Tibial nerve (tissue), 4 donors: ENCODE measurements around the gene PTPRB.

ENCODE experiments used
- EP300 ChIP-seq, 2 donors: sonication (generic); formaldehyde crosslinking; IDR thresholded peaks; one replicate each; pipeline ENCODE4 v1.6.1; 2017; ENCODE audit warnings: antibody characterized with exemption in 2 of 2, mild to moderate bottlenecking in 1 of 2
- POLR2A ChIP-seq, 2 donors: fragments of 450-650 bp; IDR thresholded peaks; one replicate each; pipeline ENCODE4 v1.6.1; 2017; ENCODE audit warnings: antibody characterized with exemption in 2 of 2, mild to moderate bottlenecking in 2 of 2, moderate library complexity in 2 of 2
- TF ChIP-seq, protein P1 (sequence below), 5 experiments: fragments of 200-600 bp in 3 of 5; fragments of 450-650 bp in 2 of 5; sonication (generic) in 3 of 5; IDR thresholded peaks; one replicate each; pipeline ENCODE4 v1.5.1; 2016 to 2019; ENCODE audit warnings: antibody characterized with exemption in 5 of 5, mild to moderate bottlenecking in 3 of 5, moderate library complexity in 2 of 5

DNA sequence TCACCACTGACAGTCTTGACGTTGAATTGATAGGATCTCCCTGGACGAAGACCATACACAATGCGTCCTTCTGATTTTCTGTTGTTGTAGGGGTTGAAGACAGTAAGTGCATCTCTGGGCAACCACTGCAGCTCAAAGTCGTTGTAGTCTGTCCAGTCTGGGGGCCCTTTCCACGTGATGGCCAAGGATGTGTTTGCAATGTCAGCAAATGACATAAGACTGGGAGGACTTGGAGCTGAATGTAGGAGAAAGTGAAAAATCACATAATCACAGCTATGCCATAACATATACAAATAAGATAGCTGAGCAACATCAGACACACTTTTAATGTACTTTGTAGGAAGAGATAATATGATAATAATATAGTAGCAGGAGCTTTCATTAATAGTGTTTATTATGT lies 77.8 kb downstream of the PTPRB start:
- TF ChIP-seq, protein P1, sequence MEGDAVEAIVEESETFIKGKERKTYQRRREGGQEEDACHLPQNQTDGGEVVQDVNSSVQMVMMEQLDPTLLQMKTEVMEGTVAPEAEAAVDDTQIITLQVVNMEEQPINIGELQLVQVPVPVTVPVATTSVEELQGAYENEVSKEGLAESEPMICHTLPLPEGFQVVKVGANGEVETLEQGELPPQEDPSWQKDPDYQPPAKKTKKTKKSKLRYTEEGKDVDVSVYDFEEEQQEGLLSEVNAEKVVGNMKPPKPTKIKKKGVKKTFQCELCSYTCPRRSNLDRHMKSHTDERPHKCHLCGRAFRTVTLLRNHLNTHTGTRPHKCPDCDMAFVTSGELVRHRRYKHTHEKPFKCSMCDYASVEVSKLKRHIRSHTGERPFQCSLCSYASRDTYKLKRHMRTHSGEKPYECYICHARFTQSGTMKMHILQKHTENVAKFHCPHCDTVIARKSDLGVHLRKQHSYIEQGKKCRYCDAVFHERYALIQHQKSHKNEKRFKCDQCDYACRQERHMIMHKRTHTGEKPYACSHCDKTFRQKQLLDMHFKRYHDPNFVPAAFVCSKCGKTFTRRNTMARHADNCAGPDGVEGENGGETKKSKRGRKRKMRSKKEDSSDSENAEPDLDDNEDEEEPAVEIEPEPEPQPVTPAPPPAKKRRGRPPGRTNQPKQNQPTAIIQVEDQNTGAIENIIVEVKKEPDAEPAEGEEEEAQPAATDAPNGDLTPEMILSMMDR (IDR thresholded peaks at IDR 0.05), result no peak
- TF ChIP-seq EP300 (IDR thresholded peaks at IDR 0.05) (no peak), POLR2A (IDR thresholded peaks at IDR 0.05) (no peak)
